DOHH2 (cell line): ENCODE data around the gene PCLO.

ENCODE experiments used
- H3F3A ChIP-seq: fragments of 200-600 bp; sonication (generic), shearing (Covaris generic); 2 replicates; pipeline ENCODE4 v1.6.0; 2016; ENCODE audit warnings: antibody characterized with exemption, mild to moderate bottlenecking; ENCODE audit not compliant: control insufficient read depth, insufficient read depth
- H3K27ac ChIP-seq: fragments of 200-600 bp; sonication (generic); 2 replicates; pipeline ENCODE4 v1.5.1; 2014; ENCODE audit warnings: low read depth, mild to moderate bottlenecking, low read length, moderate library complexity
- H3K27me3 ChIP-seq: fragments of 200-600 bp; sonication (generic); 2 replicates; pipeline ENCODE4 v1.6.1; 2014; ENCODE audit warnings: mild to moderate bottlenecking, low read length, mixed read lengths; ENCODE audit not compliant: control insufficient read depth
- H3K36me3 ChIP-seq: fragments of 200-600 bp; sonication (generic); 2 replicates; pipeline ENCODE4 v1.6.1; 2014; ENCODE audit warnings: mild to moderate bottlenecking, low read length, moderate library complexity, mixed read lengths; ENCODE audit not compliant: control insufficient read depth
- H3K4me1 ChIP-seq: fragments of 200-600 bp; sonication (generic); 2 replicates; pipeline ENCODE4 v1.6.1; 2014; ENCODE audit warnings: mild to moderate bottlenecking, low read length, mixed read lengths; ENCODE audit not compliant: control insufficient read depth
- H3K4me2 ChIP-seq: fragments of 200-600 bp; sonication (generic); 2 replicates; pipeline ENCODE4 v1.6.0; 2014; ENCODE audit warnings: mild to moderate bottlenecking, low read length, moderate library complexity
- H3K4me3 ChIP-seq: fragments of 200-600 bp; sonication (generic); 2 replicates; pipeline ENCODE4 v1.5.1; 2014; ENCODE audit warnings: mild to moderate bottlenecking, low read length, mixed read lengths
- H3K79me2 ChIP-seq: fragments of 200-600 bp; sonication (generic); 2 replicates; pipeline ENCODE4 v1.6.1; 2014; ENCODE audit warnings: mild to moderate bottlenecking, low read length, mixed read lengths; ENCODE audit not compliant: control insufficient read depth
- H3K9me2 ChIP-seq: fragments of 200-600 bp; sonication (generic); replicated peaks from 2 replicates; pipeline ENCODE4 v1.6.1; 2014; ENCODE audit warnings: mild to moderate bottlenecking, low read length, mixed read lengths; ENCODE audit not compliant: control insufficient read depth
- H3K9me3 ChIP-seq: fragments of 200-600 bp; sonication (generic); 2 replicates; pipeline ENCODE4 v1.6.1; 2014; ENCODE audit warnings: antibody characterized with exemption, low read length, mixed read lengths; ENCODE audit not compliant: control insufficient read depth, insufficient read depth
- H4K20me1 ChIP-seq: fragments of 200-600 bp; sonication (generic); 2 replicates; pipeline ENCODE4 v1.6.0; 2014; ENCODE audit warnings: low read depth, mild to moderate bottlenecking, antibody characterized with exemption, low read length, moderate library complexity; ENCODE audit not compliant: control insufficient read depth, insufficient read depth
- CTCF ChIP-seq: fragments of 200-600 bp; sonication (generic); IDR thresholded peaks from one replicate; pipeline ENCODE4 v1.5.1; 2014; ENCODE audit warnings: antibody characterized with exemption, mild to moderate bottlenecking, low read depth, low read length; ENCODE audit not compliant: poor library complexity, severe bottlenecking
- EZH2phosphoT487 ChIP-seq: fragments of 200-600 bp; sonication (generic); IDR thresholded peaks from 2 replicates; pipeline ENCODE4 v1.6.1; 2017; ENCODE audit warnings: borderline replicate concordance, mild to moderate bottlenecking, antibody characterized with exemption, low read length, moderate library complexity, mixed read lengths

PCLO gene

GRCh38 chr7:82740246-82740848 lies 422.3 kb downstream of the PCLO start:
- TF ChIP-seq EZH2phosphoT487 (no peak), CTCF (peak; percentile 63)
- Histone ChIP-seq H3K79me2 (no peaks in the 10 kb centered on the region), H3K36me3 (no peaks in the 10 kb centered on the region), H3K27ac (no peak overlapping the region), H3F3A (no peaks in the 10 kb centered on the region), H3K4me3 (no peak overlapping the region), H3K27me3 (no peaks in the 10 kb centered on the region), H3K9me2 (no peaks in the 10 kb centered on the region), H3K9me3 (no peaks in the 10 kb centered on the region), H3K4me1 (no peaks in the 10 kb centered on the region), H4K20me1 (no peaks in the 10 kb centered on the region), H3K4me2 (no peak overlapping the region)

DNA sequence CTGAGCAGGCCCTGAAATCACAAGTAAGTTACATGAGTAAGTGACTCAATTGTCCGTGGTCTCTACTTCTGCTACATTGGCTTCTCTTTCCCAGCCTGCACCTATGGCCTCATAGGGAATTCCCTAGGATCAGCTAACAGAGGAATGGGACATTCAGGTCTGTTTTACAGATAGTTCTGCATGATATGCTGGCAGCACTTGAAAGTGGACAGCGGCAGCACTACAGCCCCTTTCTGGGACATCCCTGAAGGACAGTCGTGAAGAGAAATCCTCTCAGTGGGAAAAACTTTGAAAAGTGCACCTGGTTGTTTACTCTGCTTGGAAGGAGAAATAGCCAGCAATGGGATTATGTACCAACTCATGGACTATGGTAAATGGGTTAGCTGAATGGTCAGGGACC lies 426.1 kb downstream of the PCLO start:
- Histone ChIP-seq H3K36me3 (no peaks in the 10 kb centered on the region), H3K9me2 (no peaks in the 10 kb centered on the region), H3K27me3 (no peaks in the 10 kb centered on the region), H3F3A (no peaks in the 10 kb centered on the region), H3K4me3 (no peak overlapping the region), H3K79me2 (no peaks in the 10 kb centered on the region), H4K20me1 (no peaks in the 10 kb centered on the region), H3K9me3 (no peaks in the 10 kb centered on the region), H3K27ac (no peak overlapping the region), H3K4me2 (no peak overlapping the region), H3K4me1 (no peaks in the 10 kb centered on the region)
- TF ChIP-seq CTCF = no peak
- no peak for TF ChIP-seq EZH2phosphoT487

DNA sequence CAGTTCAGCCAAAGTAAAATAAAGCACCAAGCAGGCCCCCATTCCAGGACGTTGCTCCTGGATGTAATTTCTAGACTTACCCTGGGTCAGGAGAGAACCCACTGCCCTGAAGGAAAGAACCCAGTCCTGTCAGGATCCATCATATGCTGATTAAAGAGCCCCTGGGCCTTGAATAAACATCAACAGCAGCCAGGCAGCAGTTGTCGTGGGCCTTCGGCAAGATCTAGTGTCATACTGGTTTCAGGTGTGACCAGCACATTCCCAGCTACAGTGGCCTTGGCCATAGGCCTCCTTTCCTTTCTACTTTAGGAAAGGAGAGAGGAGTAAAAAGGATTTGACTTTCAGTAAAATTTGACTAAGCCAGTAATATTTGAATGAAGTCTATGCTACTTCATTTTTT lies 430.0 kb downstream of the PCLO start:
- Histone ChIP-seq H3K27me3 (no peaks in the 10 kb centered on the region), H3K9me2 (no peaks in the 10 kb centered on the region), H3K4me1 (no peaks in the 10 kb centered on the region), H3K4me2 (no peak overlapping the region), H3K27ac (no peak overlapping the region), H3F3A (no peaks in the 10 kb centered on the region), H3K79me2 (no peaks in the 10 kb centered on the region), H3K36me3 (no peaks in the 10 kb centered on the region), H3K9me3 (no peaks in the 10 kb centered on the region), H4K20me1 (no peaks in the 10 kb centered on the region), H3K4me3 (no peak overlapping the region)
- no peak for TF ChIP-seq CTCF
- TF ChIP-seq EZH2phosphoT487 = no peak
